ENCODE measurements around the gene CIDEB. TPM values are rescaled to one million over a fixed set of nuclear protein-coding genes. Genes with fewer than 3 reads are reported as not detected.

CIDEB gene
- total and polyA plus RNA-seq, 2 of the 8 experiments (the other 6 are each of a cell fraction or from before 2014, with no cell fraction given), result 0.11 TPM; not detected in 1

GRCh38 chr14:24259282-24260025 lies 48.3 kb downstream of the CIDEB start:
- H4K5ac ChIP-seq (ENCODE audit: insufficient read length, low read depth, low read length), result no peak overlapping the region
- H3K4me3 ChIP-seq (ENCODE audit: extremely low read depth in 1 of 4, insufficient read depth in 2 of 4, low read depth in 3 of 4, low read length in 4 of 4), result no peak overlapping the region
- TF ChIP-seq TBP (IDR thresholded peaks at IDR 0.05; ENCODE audit: low read depth, low read length), result no peak
- H2AK5ac ChIP-seq (ENCODE audit: low read depth, low read length), result no peak overlapping the region
- H3K4ac ChIP-seq (replicated peaks; ENCODE audit: insufficient read length, low read depth, low read length), result no peak overlapping the region
- H2BK15ac ChIP-seq (ENCODE audit: low read length), result no peak overlapping the region
- no peak overlapping the region for H2BK20ac ChIP-seq (ENCODE audit: low read length)
- peaks cover 0 to 2% of the 10 kb centered on the region in 2 experiments for H4K20me1 ChIP-seq (replicated peaks in 1 of 2; ENCODE audit: control insufficient read depth in 1 of 2, insufficient read depth in 2 of 2, low read length in 2 of 2)
- H3K36me3 ChIP-seq (ENCODE audit: control insufficient read depth in 2 of 4, insufficient read depth in 4 of 4, low read length in 3 of 4), result no peaks in the 10 kb centered on the region
- no peak overlapping the region for H3K4me2 ChIP-seq (ENCODE audit: insufficient read depth in 1 of 2, low read depth in 2 of 2, low read length in 2 of 2)
- H4K8ac ChIP-seq (ENCODE audit: extremely low read depth, insufficient read depth, low read length), result peak overlapping the region; percentile 80
- DNase-seq (ENCODE audit: low read depth in 1 of 2, low spot score in 2 of 2), result no peak
- no peak for FAIRE-seq
- no peak overlapping the region for H3K14ac ChIP-seq (ENCODE audit: insufficient read length)
- H3K27ac ChIP-seq (ENCODE audit: low read depth, low read length), result no peak overlapping the region
- no peak overlapping the region for H3K23ac ChIP-seq (ENCODE audit: insufficient read length)
- ChIA-PET CTCF (ENCODE audit: partially characterized antibody) (interaction anchor here (0.5 to 3.6 kb wide), 7 partner anchors 12 to 1447 kb away, joined by 3 to 14 read pairs (median 4); partner anchors contain the start of genes CIDEB and RABGGTA), POLR2A (ENCODE audit: partially characterized antibody) (interaction anchor here (0.7 to 3.9 kb wide), 4 partner anchors 9 to 45 kb away, joined by 3 to 14 read pairs (median 4); no protein-coding TSS in a partner anchor)
- no peak overlapping the region for H3K9ac ChIP-seq (replicated peaks in 1 of 4; ENCODE audit: extremely low read depth in 1 of 4, low read depth in 3 of 4, low read length in 3 of 4)
- H3K23me2 ChIP-seq (ENCODE audit: low read depth, low read length), result no peaks in the 10 kb centered on the region
- H3K79me1 ChIP-seq (ENCODE audit: low read depth, low read length), result no peaks in the 10 kb centered on the region
- no peaks in the 10 kb centered on the region for H3K79me2 ChIP-seq (ENCODE audit: control insufficient read depth in 1 of 2, insufficient read depth in 2 of 2, low read length in 2 of 2)
- H4K91ac ChIP-seq (replicated peaks; ENCODE audit: insufficient read length, low read length), result no peak overlapping the region
- H3K18ac ChIP-seq (ENCODE audit: extremely low read depth, low read length), result no peak overlapping the region
- H2BK12ac ChIP-seq (ENCODE audit: low read depth, low read length), result no peak overlapping the region
- H3K9me3 ChIP-seq (ENCODE audit: insufficient read depth in 2 of 2, low read depth in 1 of 2, low read length in 1 of 2), result no peaks in the 10 kb centered on the region
- peaks cover 0 to 2% (median 0%) of the 10 kb centered on the region in 4 experiments; a peak in 1 of 7 replicates for H3K4me1 ChIP-seq (replicated peaks in 1 of 4; ENCODE audit: control insufficient read depth in 3 of 4, insufficient read depth in 4 of 4, low read length in 3 of 4)
- WGBS, 2 experiments (ENCODE audit: extremely low coverage in 1 of 2, insufficient coverage in 1 of 2, insufficient read length in 1 of 2, insufficient replicate concordance in 2 of 2, low coverage in 1 of 2, low lambda C conversion rate in 2 of 2, missing lambda C conversion rate in 1 of 2), result 92% methylated on average over 16 of the region's 16 CpGs; no CpG with 5 or more reads in 1 of the 2 experiments
- no peak overlapping the region for H2AFZ ChIP-seq (ENCODE audit: low read length)
- H3K27me3 ChIP-seq (replicated peaks in 1 of 4; ENCODE audit: control insufficient read depth in 3 of 4, extremely low read depth in 1 of 4, insufficient read depth in 3 of 4, low read length in 3 of 4), result no peaks in the 10 kb centered on the region; a peak in 1 of 7 replicates
- no peak overlapping the region for H3K56ac ChIP-seq (replicated peaks; ENCODE audit: insufficient read length, low read depth, low read length)
- no peak overlapping the region for H2BK120ac ChIP-seq (replicated peaks; ENCODE audit: low read depth, low read length)
- no peak overlapping the region for H2BK5ac ChIP-seq (ENCODE audit: low read depth, low read length)
